Measurements from ENCODE around the gene BEND3. TPM values are rescaled to one million over a fixed set of nuclear protein-coding genes. Genes with fewer than 3 reads are reported as not detected.

BEND3 gene
- total RNA-seq, 1 donor from 2014 or later = 23.6 TPM

DNA sequence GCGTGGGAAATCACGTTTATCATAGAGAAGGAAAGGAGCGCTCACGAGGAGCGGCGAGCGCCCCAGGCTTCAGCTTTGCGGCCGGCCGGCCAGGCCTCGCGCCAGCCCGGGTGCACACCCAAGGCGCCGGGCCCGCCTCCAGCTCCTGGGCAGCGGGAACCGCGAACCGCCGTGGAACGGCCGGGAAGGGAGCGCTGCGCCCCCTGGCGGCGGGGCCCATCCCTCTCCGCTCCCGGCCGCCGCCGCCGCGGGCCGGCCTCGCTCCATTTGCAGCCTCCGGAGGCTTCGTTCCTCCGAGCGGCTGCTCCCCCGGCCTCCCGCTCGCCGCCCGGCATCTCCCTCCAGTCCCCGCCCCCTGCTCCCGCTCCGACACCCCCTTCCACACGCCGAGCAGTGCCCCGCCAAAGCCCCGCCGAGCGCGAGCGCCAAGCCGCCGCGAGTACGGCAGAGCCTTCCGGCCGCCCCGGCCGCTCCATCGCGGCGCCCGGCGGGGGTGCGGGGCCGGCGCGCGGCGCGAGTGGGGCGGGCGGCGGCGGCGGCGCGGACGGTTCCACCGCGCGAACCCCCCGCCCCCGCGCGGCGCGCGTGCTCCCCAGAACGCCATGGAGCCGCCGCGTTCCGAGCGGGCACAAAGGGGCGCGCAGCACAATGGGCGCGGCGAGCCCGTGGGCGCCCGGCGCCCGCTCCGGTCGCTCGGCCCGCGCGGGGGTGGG lies 946 bp downstream of the BEND3 start:
- peak; percentile 82 for DNase-seq (ENCODE audit: low spot score, unreplicated experiment)
- peaks cover 16% of the 10 kb centered on the region for H3K4me1 Mint-ChIP-seq (ENCODE audit: low read depth)
- peak overlapping the region; percentile 84 for H3K4me3 Mint-ChIP-seq (ENCODE audit: low read depth)
- no peaks in the 10 kb centered on the region for H3K9me3 Mint-ChIP-seq (ENCODE audit: low read depth)
- H3K27me3 Mint-ChIP-seq = no peaks in the 10 kb centered on the region
- H3K36me3 Mint-ChIP-seq (ENCODE audit: insufficient read depth) = no peaks in the 10 kb centered on the region
- peak overlapping the region; percentile 97 for H3K27ac Mint-ChIP-seq
- TF ChIP-seq, protein P1, sequence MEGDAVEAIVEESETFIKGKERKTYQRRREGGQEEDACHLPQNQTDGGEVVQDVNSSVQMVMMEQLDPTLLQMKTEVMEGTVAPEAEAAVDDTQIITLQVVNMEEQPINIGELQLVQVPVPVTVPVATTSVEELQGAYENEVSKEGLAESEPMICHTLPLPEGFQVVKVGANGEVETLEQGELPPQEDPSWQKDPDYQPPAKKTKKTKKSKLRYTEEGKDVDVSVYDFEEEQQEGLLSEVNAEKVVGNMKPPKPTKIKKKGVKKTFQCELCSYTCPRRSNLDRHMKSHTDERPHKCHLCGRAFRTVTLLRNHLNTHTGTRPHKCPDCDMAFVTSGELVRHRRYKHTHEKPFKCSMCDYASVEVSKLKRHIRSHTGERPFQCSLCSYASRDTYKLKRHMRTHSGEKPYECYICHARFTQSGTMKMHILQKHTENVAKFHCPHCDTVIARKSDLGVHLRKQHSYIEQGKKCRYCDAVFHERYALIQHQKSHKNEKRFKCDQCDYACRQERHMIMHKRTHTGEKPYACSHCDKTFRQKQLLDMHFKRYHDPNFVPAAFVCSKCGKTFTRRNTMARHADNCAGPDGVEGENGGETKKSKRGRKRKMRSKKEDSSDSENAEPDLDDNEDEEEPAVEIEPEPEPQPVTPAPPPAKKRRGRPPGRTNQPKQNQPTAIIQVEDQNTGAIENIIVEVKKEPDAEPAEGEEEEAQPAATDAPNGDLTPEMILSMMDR (IDR thresholded peaks at IDR 0.05; ENCODE audit: unreplicated experiment) = peak; percentile 95

DNA sequence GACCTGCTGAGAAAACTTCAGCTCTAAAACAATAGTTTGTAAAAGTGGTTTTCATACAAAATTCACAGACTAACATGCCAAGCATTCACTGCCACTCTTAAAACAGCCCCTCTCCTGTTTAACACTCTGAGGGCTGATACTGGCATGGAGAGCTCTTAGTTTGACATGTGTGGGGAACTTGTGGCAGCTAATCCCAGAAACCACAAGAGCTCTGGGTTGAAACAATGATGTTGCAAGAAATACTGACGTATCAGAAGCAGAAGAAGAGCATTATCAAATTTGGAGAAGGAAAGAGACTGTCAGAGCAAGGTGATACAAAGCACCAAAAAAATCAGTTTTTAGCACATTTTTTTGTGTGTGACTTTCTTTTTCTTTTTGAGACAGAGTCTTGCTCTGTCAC lies 5.1 kb downstream of the BEND3 start:
- Mint-ChIP-seq H3K9me3 (ENCODE audit: low read depth) (no peaks in the 10 kb centered on the region), H3K36me3 (ENCODE audit: insufficient read depth) (peaks cover 4% of the 10 kb centered on the region), H3K27ac (peak overlapping the region; percentile 86), H3K4me1 (ENCODE audit: low read depth) (peaks cover 19% of the 10 kb centered on the region), H3K4me3 (ENCODE audit: low read depth) (no peak overlapping the region), H3K27me3 (no peaks in the 10 kb centered on the region)
- no peak for DNase-seq (ENCODE audit: low spot score, unreplicated experiment)
- TF ChIP-seq, protein P1 (IDR thresholded peaks at IDR 0.05; ENCODE audit: unreplicated experiment) = no peak

DNA sequence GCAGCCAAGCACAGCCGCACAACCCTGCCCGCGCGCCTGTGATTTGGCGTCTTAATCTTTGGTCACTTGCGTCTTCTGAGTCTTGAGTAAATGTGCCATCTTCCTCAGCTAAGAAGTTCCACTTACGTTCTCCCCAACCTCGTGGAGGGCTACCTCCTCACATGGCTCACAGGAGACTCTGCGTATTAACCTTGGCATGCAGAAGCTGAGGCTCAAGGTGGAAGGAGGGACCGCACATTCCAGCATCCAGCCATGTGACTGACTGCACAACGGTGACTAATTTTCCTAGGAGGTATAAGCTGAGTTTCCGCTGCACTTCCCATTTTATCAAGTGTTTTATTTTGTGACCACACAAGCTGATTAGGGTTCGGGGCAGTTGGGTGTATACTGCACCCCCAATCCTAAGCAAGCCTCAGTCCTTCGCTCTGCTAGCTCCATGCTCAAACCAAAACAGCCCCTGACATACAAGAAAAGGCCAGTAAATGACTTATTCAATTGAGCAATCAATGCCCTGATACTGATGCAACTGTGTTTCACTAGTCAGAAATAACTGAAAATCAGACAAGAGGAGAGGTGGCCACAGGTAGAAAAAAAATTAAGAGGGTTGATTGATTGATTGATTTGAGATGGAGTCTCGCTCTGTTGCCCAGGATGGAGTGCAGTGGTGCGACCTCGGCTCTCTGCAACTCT lies 7.0 kb downstream of the BEND3 start:
- no peak for DNase-seq (ENCODE audit: low spot score, unreplicated experiment)
- TF ChIP-seq, protein P1 (IDR thresholded peaks at IDR 0.05; ENCODE audit: unreplicated experiment) = no peak
- no peaks in the 10 kb centered on the region for H3K9me3 Mint-ChIP-seq (ENCODE audit: low read depth)
- H3K4me1 Mint-ChIP-seq (ENCODE audit: low read depth) = peaks cover 16% of the 10 kb centered on the region
- no peaks in the 10 kb centered on the region for H3K27me3 Mint-ChIP-seq
- peaks cover 4% of the 10 kb centered on the region for H3K36me3 Mint-ChIP-seq (ENCODE audit: insufficient read depth)
- H3K4me3 Mint-ChIP-seq (ENCODE audit: low read depth) = no peak overlapping the region
- H3K27ac Mint-ChIP-seq = no peak overlapping the region

DNA sequence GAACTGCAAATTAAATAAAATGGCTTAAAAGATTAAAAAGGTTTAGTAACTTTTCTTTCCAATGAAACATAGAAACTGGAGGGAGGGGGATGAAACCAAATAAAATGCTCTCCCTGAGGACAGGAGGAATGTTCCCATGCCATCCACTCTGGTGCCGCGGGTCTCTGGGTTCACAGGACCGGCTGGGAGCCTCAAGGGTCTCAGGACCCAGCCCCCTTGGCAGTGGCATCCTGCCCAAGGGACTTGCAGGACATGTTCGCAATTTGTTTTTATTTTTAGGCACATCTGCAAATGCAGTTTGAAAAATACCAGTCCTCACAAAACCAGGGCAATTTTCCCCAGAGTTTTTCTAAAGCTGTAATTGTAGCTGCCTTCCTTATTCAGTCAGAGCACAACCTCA lies 7.5 kb downstream of the BEND3 start:
- TF ChIP-seq, protein P1 (IDR thresholded peaks at IDR 0.05; ENCODE audit: unreplicated experiment) = no peak
- H3K9me3 Mint-ChIP-seq (ENCODE audit: low read depth) = no peaks in the 10 kb centered on the region
- H3K27me3 Mint-ChIP-seq = no peaks in the 10 kb centered on the region
- H3K4me1 Mint-ChIP-seq (ENCODE audit: low read depth) = peaks cover 14% of the 10 kb centered on the region
- H3K27ac Mint-ChIP-seq = no peak overlapping the region
- peaks cover 4% of the 10 kb centered on the region for H3K36me3 Mint-ChIP-seq (ENCODE audit: insufficient read depth)
- no peak overlapping the region for H3K4me3 Mint-ChIP-seq (ENCODE audit: low read depth)
- no peak for DNase-seq (ENCODE audit: low spot score, unreplicated experiment)

DNA sequence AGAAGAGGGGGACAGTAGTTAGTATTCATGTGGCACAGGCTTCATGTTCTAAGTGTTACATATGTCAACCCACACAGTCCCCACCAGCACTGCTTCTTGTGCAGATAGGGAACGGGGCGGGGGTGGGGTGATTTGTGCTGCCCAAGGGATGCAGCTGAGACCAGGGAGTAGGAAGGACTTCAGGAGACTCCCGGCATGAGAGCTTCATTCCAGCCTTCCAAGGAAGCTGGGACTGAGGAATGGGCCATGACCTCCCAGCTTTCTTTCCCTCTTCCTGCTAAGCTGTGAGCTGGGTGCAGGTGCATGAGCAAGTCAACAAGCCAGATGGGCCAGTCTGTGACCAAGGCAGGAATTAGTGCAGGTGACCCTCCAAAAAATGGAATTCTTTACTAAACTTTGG lies 9.2 kb downstream of the BEND3 start:
- peaks cover 22% of the 10 kb centered on the region for H3K4me1 Mint-ChIP-seq (ENCODE audit: low read depth)

More for the DNA sequence above, 9.2 kb downstream of the BEND3 start:
- no peaks in the 10 kb centered on the region for H3K9me3 Mint-ChIP-seq (ENCODE audit: low read depth)
- no peaks in the 10 kb centered on the region for H3K27me3 Mint-ChIP-seq
- TF ChIP-seq, protein P1 (IDR thresholded peaks at IDR 0.05; ENCODE audit: unreplicated experiment) = no peak
- peaks cover 4% of the 10 kb centered on the region for H3K36me3 Mint-ChIP-seq (ENCODE audit: insufficient read depth)
- H3K27ac Mint-ChIP-seq = no peak overlapping the region
- DNase-seq (ENCODE audit: low spot score, unreplicated experiment) = no peak
- H3K4me3 Mint-ChIP-seq (ENCODE audit: low read depth) = no peak overlapping the region

All from progenitor cell of endocrine pancreas (in vitro differentiated cells).